HUES48 (cell line): Measurements from ENCODE around the gene CEBPA.

Source experiments
- H3K27ac ChIP-seq: one replicate; pipeline ENCODE4 v1.7.0; 2013; ENCODE audit warnings: low read depth, low read length, inconsistent platforms
- H3K27me3 ChIP-seq: 2 replicates; pipeline ENCODE4 v1.6.1; 2013; ENCODE audit warnings: mild to moderate bottlenecking, low read length; ENCODE audit not compliant: control insufficient read depth, insufficient read depth
- H3K36me3 ChIP-seq: 2 replicates; pipeline ENCODE4 v1.6.1; 2013; ENCODE audit warnings: low read length; ENCODE audit not compliant: control insufficient read depth, insufficient read depth
- H3K4me1 ChIP-seq: 2 replicates; pipeline ENCODE4 v1.6.1; 2013; ENCODE audit warnings: mild to moderate bottlenecking, low read length; ENCODE audit not compliant: control insufficient read depth, insufficient read depth
- H3K4me3 ChIP-seq: 2 replicates; pipeline ENCODE4 v1.5.1; 2013; ENCODE audit warnings: mild to moderate bottlenecking, low read depth, low read length
- H3K9ac ChIP-seq: 2 replicates; pipeline ENCODE4 v1.6.1; 2013; ENCODE audit warnings: mild to moderate bottlenecking, low read depth, low read length, moderate library complexity
- H3K9me3 ChIP-seq: 2 replicates; pipeline ENCODE4 v1.6.1; 2013; ENCODE audit warnings: low read length; ENCODE audit not compliant: control insufficient read depth, insufficient read depth

The CEBPA gene

DNA sequence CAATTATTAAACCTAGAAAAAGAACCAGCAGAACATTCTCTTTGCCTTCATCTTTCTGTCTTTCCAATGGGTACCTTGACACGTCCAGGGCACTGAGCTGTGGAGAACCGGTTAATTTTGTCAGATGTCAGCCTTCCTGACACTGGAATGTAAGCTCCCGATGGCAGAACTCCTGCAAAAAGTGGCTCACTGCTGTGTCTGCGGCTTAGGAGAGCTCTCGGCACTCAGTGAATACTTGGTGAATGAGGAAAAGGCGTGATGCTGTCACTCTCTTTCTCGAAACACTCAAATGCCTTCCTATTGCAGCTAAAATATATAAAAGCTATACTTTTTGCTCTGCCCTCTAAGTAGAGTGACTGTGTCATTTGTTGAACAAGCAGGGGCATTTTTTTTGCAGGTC, 17.6 kb downstream of the CEBPA start:
- no peak overlapping the region for H3K27ac ChIP-seq
- no peak overlapping the region for H3K9ac ChIP-seq
- H3K9me3 ChIP-seq = no peaks in the 10 kb centered on the region
- no peak overlapping the region for H3K4me3 ChIP-seq
- H3K36me3 ChIP-seq = no peaks in the 10 kb centered on the region
- no peaks in the 10 kb centered on the region for H3K4me1 ChIP-seq
- no peaks in the 10 kb centered on the region for H3K27me3 ChIP-seq

DNA sequence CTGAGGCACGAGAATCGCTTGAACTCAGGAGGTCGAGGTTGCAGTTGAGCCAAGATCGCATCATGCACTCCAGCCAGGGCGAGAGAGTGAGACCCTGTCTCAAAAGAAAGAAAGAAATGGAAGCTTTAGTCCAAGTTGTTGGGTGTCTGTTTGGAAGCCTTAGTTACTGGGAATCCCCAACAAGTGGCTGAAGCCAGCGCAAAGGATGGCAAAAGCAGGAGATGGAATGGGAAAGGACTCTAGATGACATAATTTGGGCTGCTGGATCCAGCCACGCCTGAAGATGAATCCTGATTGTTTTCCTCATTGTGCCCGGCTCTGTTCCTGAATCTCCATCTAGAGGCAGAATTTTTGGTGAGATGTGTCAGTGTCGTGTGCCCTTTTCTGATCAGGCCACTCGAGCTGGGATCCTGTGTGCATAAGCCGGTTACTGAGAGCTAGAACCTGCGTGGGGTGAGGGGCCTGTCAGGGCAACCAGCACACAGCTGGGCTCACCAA, 18.1 kb downstream of the CEBPA start:
- Histone ChIP-seq H3K9me3 (no peaks in the 10 kb centered on the region), H3K27ac (no peak overlapping the region), H3K36me3 (no peaks in the 10 kb centered on the region), H3K9ac (no peak overlapping the region), H3K4me1 (no peaks in the 10 kb centered on the region), H3K4me3 (no peak overlapping the region), H3K27me3 (no peaks in the 10 kb centered on the region)

DNA sequence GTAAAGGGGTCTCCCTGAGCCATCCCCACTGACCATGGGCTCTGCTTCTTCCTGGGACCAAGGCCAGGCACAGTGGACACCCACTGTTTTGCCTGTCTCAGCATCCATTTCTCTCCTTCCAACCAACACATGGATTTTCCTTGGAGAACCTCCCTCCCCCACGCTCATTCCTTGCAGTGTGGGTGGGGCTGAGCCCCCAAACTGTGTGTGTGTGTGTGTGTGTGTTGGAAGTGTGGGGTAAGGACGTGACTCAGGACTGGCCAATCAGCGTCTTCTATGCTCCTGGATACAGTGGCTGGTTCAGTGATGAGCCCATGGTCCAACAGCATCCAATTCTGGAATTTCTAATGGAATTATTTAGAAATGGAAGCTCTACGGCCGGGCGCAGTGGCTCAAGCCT, 18.7 kb downstream of the CEBPA start:
- H3K4me3 ChIP-seq = no peak overlapping the region
- H3K9me3 ChIP-seq = no peaks in the 10 kb centered on the region
- no peak overlapping the region for H3K27ac ChIP-seq

DNA sequence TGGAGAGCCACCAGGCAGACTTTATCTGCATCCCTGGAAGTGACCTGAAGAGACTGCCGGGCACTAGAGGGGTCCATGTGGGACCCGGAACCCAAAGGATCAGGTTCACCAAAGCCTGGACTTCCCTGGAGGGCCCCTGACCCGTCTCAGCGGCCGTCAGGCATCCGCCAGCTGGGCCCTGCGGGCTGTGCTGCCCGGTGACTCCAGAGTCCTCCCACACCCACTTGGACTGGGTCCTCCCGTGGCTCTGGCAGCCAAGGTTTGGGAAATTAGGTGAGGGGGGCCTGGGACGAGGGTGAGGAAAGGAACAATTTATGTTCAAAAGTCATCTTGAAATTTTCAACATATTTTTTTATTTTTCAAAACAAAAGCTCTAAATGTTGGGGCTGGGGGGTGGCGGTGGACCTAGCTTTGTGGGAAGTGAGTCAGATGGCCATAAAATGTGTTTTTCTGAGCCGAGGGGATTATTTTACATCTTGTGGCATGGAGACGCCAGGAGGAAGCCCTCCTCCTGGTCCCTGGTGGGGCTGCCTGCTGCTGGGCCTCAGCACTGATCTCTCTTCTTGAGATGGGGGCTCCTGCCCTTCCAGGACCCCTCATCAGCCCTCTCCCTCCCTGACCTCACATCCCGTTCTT, 20.2 kb downstream of the CEBPA start:
- H3K9ac ChIP-seq = no peak overlapping the region
- H3K27me3 ChIP-seq = no peaks in the 10 kb centered on the region
- no peaks in the 10 kb centered on the region for H3K36me3 ChIP-seq
- no peaks in the 10 kb centered on the region for H3K4me1 ChIP-seq
- no peak overlapping the region for H3K27ac ChIP-seq
- no peak overlapping the region for H3K4me3 ChIP-seq
- H3K9me3 ChIP-seq = no peaks in the 10 kb centered on the region

More for the DNA sequence above, 18.7 kb downstream of the CEBPA start:
- H3K27me3 ChIP-seq = no peaks in the 10 kb centered on the region
- H3K36me3 ChIP-seq = no peaks in the 10 kb centered on the region
- no peaks in the 10 kb centered on the region for H3K4me1 ChIP-seq
- no peak overlapping the region for H3K9ac ChIP-seq

DNA sequence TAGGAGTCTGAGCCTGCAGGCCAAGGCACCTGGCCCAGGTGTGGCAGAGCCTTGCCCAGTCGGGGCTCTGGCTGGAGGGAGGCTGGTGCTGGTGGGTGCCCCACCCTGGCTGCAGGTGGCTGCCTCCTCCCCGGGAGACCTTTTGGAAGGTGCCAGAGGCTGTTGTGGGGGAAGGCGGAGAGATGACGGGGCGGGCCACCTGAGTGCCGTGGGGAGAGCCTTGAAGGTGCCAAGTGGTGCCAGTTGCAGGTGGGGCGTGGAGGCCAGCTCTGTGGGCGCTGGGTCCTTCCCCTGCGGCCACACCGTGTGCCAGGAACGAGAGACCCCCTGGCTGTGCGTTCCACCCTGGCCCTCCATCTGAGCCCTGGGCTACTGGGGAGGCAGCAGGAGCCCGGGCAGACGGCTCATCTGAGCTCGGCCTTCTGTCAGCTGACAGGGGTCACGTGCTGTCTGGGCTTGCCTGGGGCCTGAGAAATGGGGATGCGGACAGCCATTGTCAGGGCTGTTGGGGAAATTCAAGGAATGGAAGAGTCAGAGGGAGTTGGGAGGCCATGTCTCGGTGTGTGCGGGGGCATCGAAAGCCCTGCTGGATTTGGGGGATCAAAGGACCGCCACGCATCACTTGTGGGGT, 20.9 kb downstream of the CEBPA start:
- no peaks in the 10 kb centered on the region for H3K4me1 ChIP-seq
- no peak overlapping the region for H3K9ac ChIP-seq
- no peaks in the 10 kb centered on the region for H3K9me3 ChIP-seq
- H3K4me3 ChIP-seq = no peak overlapping the region
- no peak overlapping the region for H3K27ac ChIP-seq
- H3K36me3 ChIP-seq = no peaks in the 10 kb centered on the region
- no peaks in the 10 kb centered on the region for H3K27me3 ChIP-seq

DNA sequence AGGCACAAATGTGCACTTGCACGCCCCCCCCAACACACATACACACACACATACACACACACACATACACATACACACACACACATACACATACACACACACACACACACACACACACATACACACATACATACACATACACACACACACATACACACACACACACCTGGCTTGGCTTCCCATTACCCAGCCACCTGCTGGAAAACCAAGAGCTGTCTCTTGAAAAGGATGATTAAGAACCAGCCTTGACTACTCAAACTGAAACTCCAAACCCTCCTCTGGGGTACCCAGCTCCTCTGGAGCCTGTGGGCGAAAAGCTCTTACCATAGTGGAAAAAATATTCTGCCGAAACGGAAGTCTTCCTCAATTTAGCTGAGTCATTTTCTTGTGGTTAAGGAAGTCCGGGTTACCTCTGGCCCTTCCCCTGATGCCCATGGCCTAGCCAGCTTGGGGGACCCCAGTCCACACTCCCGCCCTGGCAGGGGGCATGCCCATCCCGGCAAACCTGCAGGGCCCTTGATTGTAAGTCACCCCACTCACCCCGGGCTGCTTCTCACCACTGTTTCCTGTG, 21.9 kb downstream of the CEBPA start:
- Histone ChIP-seq H3K27me3 (no peaks in the 10 kb centered on the region), H3K9ac (no peak overlapping the region), H3K36me3 (no peaks in the 10 kb centered on the region), H3K9me3 (no peaks in the 10 kb centered on the region), H3K4me3 (no peak overlapping the region), H3K27ac (no peak overlapping the region), H3K4me1 (peaks cover 3% of the 10 kb centered on the region; the same call in 1 of the 2 replicates)

DNA sequence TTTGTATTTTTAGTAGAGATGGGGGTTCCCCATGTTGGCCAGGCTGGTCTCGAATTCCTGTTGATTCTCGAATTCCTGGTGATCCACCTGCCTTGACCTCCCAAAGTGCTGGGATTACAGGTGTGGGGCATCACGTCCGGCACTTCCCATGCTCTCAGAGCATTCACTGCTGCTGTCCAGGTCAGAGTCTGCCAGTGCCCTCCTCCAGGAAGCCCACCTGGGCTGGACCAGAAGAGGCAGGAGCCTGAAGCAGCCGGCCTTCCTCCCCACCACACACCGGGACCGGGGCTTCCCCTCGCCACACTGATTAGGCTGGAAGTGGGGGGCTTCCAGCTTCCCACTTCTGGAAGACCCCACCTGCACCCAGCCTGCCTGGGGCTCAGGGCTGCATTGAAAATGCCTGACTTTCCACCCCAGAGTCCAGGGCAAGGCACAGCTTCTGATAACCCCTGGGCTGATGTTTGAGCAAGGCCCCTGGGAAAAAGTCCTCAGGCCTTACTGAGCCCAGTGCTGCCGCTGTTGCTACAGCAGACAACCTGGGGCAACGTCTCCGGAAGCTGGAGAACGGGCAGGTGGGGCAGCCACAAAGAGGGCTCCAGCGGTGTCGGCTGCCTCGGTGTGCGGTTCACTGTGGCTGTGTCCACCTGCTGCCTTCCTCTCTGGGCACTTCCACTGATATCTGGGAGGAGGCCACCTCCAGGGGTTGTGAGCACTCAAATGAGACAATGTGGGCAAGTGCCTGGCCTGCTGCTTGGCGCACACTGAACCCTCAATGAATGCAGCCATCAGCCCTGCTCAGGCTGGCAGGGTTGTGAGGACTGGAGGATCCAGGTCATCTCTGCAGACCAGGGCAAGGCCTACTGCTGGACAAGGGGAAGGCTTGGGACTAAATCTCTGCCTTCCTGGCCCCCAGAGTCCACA, 22.6 kb downstream of the CEBPA start:
- no peak overlapping the region for H3K27ac ChIP-seq
- H3K9me3 ChIP-seq = no peaks in the 10 kb centered on the region
- no peaks in the 10 kb centered on the region for H3K27me3 ChIP-seq
- no peaks in the 10 kb centered on the region for H3K36me3 ChIP-seq
- H3K4me1 ChIP-seq = peaks cover 10% of the 10 kb centered on the region; the same call in 1 of the 2 replicates
- H3K9ac ChIP-seq = no peak overlapping the region
- H3K4me3 ChIP-seq = no peak overlapping the region

DNA sequence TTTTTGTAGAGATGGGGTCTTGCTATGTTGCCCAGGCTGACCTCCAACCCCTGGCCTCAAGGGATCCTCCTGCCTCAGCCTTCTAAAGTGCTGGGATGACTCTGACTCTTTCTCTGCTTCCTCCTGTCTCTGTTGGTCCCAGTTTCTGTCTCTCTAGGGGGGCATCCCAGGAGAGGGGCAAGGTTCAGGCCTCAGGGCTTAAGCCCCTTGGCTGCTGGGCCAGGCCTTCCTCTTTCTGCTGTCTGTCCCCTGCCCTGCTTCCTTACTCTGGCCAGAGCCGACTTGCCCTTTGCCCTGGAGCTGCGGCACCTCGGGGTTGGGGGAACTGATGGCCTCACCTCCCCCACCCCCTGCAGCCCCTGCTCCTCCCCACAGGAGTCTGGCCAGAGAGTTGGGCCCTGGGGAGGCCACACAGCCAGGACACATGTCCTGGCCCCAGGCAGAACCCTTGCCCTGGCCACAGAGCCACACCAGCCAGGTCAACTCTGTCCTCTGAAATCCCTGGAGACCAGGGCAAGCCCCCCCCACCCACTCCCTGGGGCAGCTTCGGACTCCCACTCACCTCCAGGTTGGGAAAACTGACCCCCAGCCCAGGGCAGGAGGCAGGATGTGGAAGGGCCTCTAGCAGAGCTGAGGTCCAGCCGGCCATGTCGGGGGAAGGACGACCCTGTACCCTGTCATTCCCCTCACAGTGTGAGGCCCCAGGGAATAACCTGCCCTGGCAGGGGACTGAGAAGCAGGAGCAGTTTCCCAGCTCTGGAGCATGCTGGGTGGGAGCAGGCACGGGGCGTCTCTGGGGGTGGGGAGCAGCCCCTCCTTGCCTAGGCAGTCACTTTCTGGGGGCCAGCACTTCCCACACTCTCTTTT, 23.7 kb downstream of the CEBPA start:
- Histone ChIP-seq H3K27ac (no peak overlapping the region), H3K4me3 (no peak overlapping the region), H3K4me1 (peaks cover 19% of the 10 kb centered on the region; the same call in 1 of the 2 replicates), H3K9me3 (no peaks in the 10 kb centered on the region), H3K27me3 (no peaks in the 10 kb centered on the region), H3K36me3 (no peaks in the 10 kb centered on the region), H3K9ac (no peak overlapping the region)

DNA sequence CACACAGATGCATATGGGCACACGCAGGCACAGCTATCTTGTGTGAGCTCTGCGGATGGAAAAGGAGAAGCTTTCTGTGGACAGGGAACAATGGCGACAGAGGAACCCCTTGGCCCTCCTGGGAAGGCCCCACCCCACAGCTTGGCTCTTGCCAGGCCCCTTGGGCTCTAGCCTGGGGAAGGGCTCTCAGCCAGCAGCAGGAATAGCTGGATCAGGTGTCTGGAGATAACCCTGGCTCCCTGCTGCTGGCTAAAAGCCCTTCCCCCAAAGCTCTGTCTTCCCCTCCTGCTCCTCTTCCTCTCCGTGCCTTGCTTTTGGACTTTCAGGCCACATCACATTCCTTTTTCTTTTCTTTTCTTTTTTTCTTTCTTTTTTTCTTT, 24.3 kb downstream of the CEBPA start:
- Histone ChIP-seq H3K36me3 (no peaks in the 10 kb centered on the region), H3K4me3 (no peak overlapping the region), H3K27ac (no peak overlapping the region), H3K9me3 (no peaks in the 10 kb centered on the region), H3K27me3 (no peaks in the 10 kb centered on the region), H3K4me1 (peaks cover 23% of the 10 kb centered on the region; the same call in 1 of the 2 replicates), H3K9ac (no peak overlapping the region)

DNA sequence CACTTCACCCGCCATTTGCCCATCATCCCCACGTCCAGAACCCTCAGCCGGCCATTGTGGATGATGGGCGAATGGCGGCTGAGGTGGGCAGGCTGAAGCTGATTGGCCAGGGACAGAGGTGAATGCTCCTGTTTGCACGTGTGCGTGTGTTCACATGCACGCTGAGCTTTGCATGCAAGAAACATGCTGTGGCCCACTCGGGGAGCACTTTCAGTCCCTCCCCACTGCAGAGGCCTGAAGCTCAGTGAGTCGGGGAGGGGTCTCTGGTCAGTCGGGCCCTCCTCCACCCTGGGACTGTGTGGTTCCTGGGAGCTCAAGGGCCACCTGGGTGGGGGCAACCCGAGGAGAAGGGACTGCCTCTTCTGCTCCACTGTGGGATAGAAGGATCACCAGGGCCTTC, 24.9 kb downstream of the CEBPA start:
- peaks cover 24% of the 10 kb centered on the region; the same call in 1 of the 2 replicates for H3K4me1 ChIP-seq

More for the DNA sequence above, 24.9 kb downstream of the CEBPA start:
- Histone ChIP-seq H3K27me3 (no peaks in the 10 kb centered on the region), H3K9me3 (no peaks in the 10 kb centered on the region), H3K4me3 (no peak overlapping the region), H3K9ac (no peak overlapping the region), H3K36me3 (no peaks in the 10 kb centered on the region), H3K27ac (no peak overlapping the region)
